ENCODE data around the gene OSBPL3. TPM values are rescaled to one million over a fixed set of nuclear protein-coding genes. Genes with fewer than 3 reads are reported as not detected.

The OSBPL3 gene
- total RNA-seq, 1 experiment from 2014 or later: 11.3 TPM

- Histone ChIP-seq H3K27me3 (replicated peaks) (no peaks in the 10 kb centered on the region), H3K4me1 (replicated peaks) (no peaks in the 10 kb centered on the region), H3K36me3 (peaks cover 15% of the 10 kb centered on the region), H3K4me3 (no peak overlapping the region), H3K27ac (no peak overlapping the region), H3K9me3 (replicated peaks) (no peaks in the 10 kb centered on the region)
- DNase-seq (ENCODE audit: low read depth in 1 of 2, low spot score in 2 of 2): no peak
Measured at GRCh38 chr7:24861336-24861735, 118.6 kb downstream of the OSBPL3 start.

- no peaks in the 10 kb centered on the region for H3K4me1 ChIP-seq (replicated peaks)
- H3K27ac ChIP-seq: no peak overlapping the region
- DNase-seq (ENCODE audit: low read depth in 1 of 2, low spot score in 2 of 2): no peak
- peaks cover 15% of the 10 kb centered on the region for H3K36me3 ChIP-seq
- no peaks in the 10 kb centered on the region for H3K27me3 ChIP-seq (replicated peaks)
- H3K4me3 ChIP-seq: no peak overlapping the region
- H3K9me3 ChIP-seq (replicated peaks): no peaks in the 10 kb centered on the region
Measured at GRCh38 chr7:24860611-24861010, 119.4 kb downstream of the OSBPL3 start.

- DNase-seq (ENCODE audit: low read depth in 1 of 2, low spot score in 2 of 2): no peak
- H3K27me3 ChIP-seq (replicated peaks): no peaks in the 10 kb centered on the region
Measured at GRCh38 chr7:24858108-24858977, 121.6 kb downstream of the OSBPL3 start.

GRCh38 chr7:24857623-24858022 is 122.4 kb downstream of the OSBPL3 start:
- DNase-seq (ENCODE audit: low read depth in 1 of 2, low spot score in 2 of 2): no peak
- no peak overlapping the region for H3K4me3 ChIP-seq
- no peak overlapping the region for H3K27ac ChIP-seq
- H3K9me3 ChIP-seq (replicated peaks): no peaks in the 10 kb centered on the region
- H3K4me1 ChIP-seq (replicated peaks): no peaks in the 10 kb centered on the region
- peaks cover 5% of the 10 kb centered on the region; the same call in 1 of the 2 replicates for H3K36me3 ChIP-seq
- no peaks in the 10 kb centered on the region for H3K27me3 ChIP-seq (replicated peaks)

More at GRCh38 chr7:24858108-24858977, 121.6 kb downstream of the OSBPL3 start:
- Histone ChIP-seq H3K4me1 (replicated peaks) (no peaks in the 10 kb centered on the region), H3K27ac (no peak overlapping the region), H3K4me3 (no peak overlapping the region), H3K36me3 (peaks cover 5% of the 10 kb centered on the region; the same call in 1 of the 2 replicates), H3K9me3 (replicated peaks) (no peaks in the 10 kb centered on the region)

- H3K4me3 ChIP-seq: no peak overlapping the region
- no peaks in the 10 kb centered on the region for H3K27me3 ChIP-seq (replicated peaks)
- DNase-seq (ENCODE audit: low read depth in 1 of 2, low spot score in 2 of 2): no peak
- peaks cover 8% of the 10 kb centered on the region for H3K4me1 ChIP-seq (replicated peaks)
- peaks cover 13% of the 10 kb centered on the region for H3K36me3 ChIP-seq
- H3K27ac ChIP-seq: no peak overlapping the region
- H3K9me3 ChIP-seq (replicated peaks): no peaks in the 10 kb centered on the region
Measured at GRCh38 chr7:24854866-24855265, 125.1 kb downstream of the OSBPL3 start.

GRCh38 chr7:24851786-24852185 is 128.2 kb downstream of the OSBPL3 start:
- no peaks in the 10 kb centered on the region for H3K9me3 ChIP-seq (replicated peaks)
- no peaks in the 10 kb centered on the region for H3K27me3 ChIP-seq (replicated peaks)
- peaks cover 8% of the 10 kb centered on the region for H3K4me1 ChIP-seq (replicated peaks)
- no peak overlapping the region for H3K4me3 ChIP-seq
- H3K36me3 ChIP-seq: peaks cover 8% of the 10 kb centered on the region
- no peak overlapping the region for H3K27ac ChIP-seq
- DNase-seq (ENCODE audit: low read depth in 1 of 2, low spot score in 2 of 2): peak; percentile 30 to 54

GRCh38 chr7:24848878-24849277 is 131.1 kb downstream of the OSBPL3 start:
- no peaks in the 10 kb centered on the region for H3K9me3 ChIP-seq (replicated peaks)
- H3K27ac ChIP-seq: no peak overlapping the region
- DNase-seq (ENCODE audit: low read depth in 1 of 2, low spot score in 2 of 2): no peak
- H3K36me3 ChIP-seq: peaks cover 8% of the 10 kb centered on the region
- no peak overlapping the region for H3K4me3 ChIP-seq
- H3K27me3 ChIP-seq (replicated peaks): no peaks in the 10 kb centered on the region
- peaks cover 8% of the 10 kb centered on the region for H3K4me1 ChIP-seq (replicated peaks)

GRCh38 chr7:24847754-24848153 is 132.2 kb downstream of the OSBPL3 start:
- peaks cover 17% of the 10 kb centered on the region for H3K4me1 ChIP-seq (replicated peaks)
- H3K27ac ChIP-seq: no peak overlapping the region
- peaks cover 8% of the 10 kb centered on the region for H3K36me3 ChIP-seq
- DNase-seq (ENCODE audit: low read depth in 1 of 2, low spot score in 2 of 2): no peak
- H3K27me3 ChIP-seq (replicated peaks): no peaks in the 10 kb centered on the region
- H3K4me3 ChIP-seq: no peak overlapping the region
- H3K9me3 ChIP-seq (replicated peaks): no peaks in the 10 kb centered on the region

- Histone ChIP-seq H3K27ac (no peak overlapping the region), H3K27me3 (replicated peaks) (no peaks in the 10 kb centered on the region), H3K36me3 (peaks cover 3% of the 10 kb centered on the region; the same call in 1 of the 2 replicates), H3K4me1 (replicated peaks) (peaks cover 18% of the 10 kb centered on the region), H3K4me3 (no peak overlapping the region), H3K9me3 (replicated peaks) (no peaks in the 10 kb centered on the region)
- DNase-seq (ENCODE audit: low read depth in 1 of 2, low spot score in 2 of 2): no peak
Measured at GRCh38 chr7:24843821-24844434, 136.1 kb downstream of the OSBPL3 start.

- H3K36me3 ChIP-seq: peaks cover 3% of the 10 kb centered on the region; the same call in 1 of the 2 replicates
- H3K9me3 ChIP-seq (replicated peaks): no peaks in the 10 kb centered on the region
- no peak overlapping the region for H3K4me3 ChIP-seq
- peaks cover 18% of the 10 kb centered on the region for H3K4me1 ChIP-seq (replicated peaks)
- H3K27me3 ChIP-seq (replicated peaks): no peaks in the 10 kb centered on the region
- peak overlapping the region; percentile 17; the same call in 1 of the 2 replicates for H3K27ac ChIP-seq
- peak in 1 of 2 experiments; percentile 47 for DNase-seq (ENCODE audit: low read depth in 1 of 2, low spot score in 2 of 2)
Measured at GRCh38 chr7:24842449-24843241, 137.3 kb downstream of the OSBPL3 start.

- Histone ChIP-seq H3K4me3 (no peak overlapping the region), H3K27me3 (replicated peaks) (no peaks in the 10 kb centered on the region), H3K9me3 (replicated peaks) (no peaks in the 10 kb centered on the region), H3K4me1 (replicated peaks) (peaks cover 18% of the 10 kb centered on the region), H3K36me3 (peaks cover 3% of the 10 kb centered on the region; the same call in 1 of the 2 replicates), H3K27ac (peak overlapping the region; percentile 14; the same call in 1 of the 2 replicates)
- no peak for DNase-seq (ENCODE audit: low read depth in 1 of 2, low spot score in 2 of 2)
Measured at GRCh38 chr7:24842029-24842428, 137.9 kb downstream of the OSBPL3 start.

GRCh38 chr7:24840563-24840962 is 139.4 kb downstream of the OSBPL3 start:
- DNase-seq (ENCODE audit: low read depth in 1 of 2, low spot score in 2 of 2): no peak
- no peaks in the 10 kb centered on the region for H3K27me3 ChIP-seq (replicated peaks)
- H3K4me1 ChIP-seq (replicated peaks): peaks cover 18% of the 10 kb centered on the region
- peaks cover 3% of the 10 kb centered on the region; the same call in 1 of the 2 replicates for H3K36me3 ChIP-seq
- H3K27ac ChIP-seq: no peak overlapping the region
- no peak overlapping the region for H3K4me3 ChIP-seq
- no peaks in the 10 kb centered on the region for H3K9me3 ChIP-seq (replicated peaks)

GRCh38 chr7:24836084-24836483 is 143.9 kb downstream of the OSBPL3 start:
- Histone ChIP-seq H3K9me3 (replicated peaks) (no peaks in the 10 kb centered on the region), H3K36me3 (peaks cover 6% of the 10 kb centered on the region; the same call in 1 of the 2 replicates), H3K27me3 (replicated peaks) (no peaks in the 10 kb centered on the region), H3K4me1 (replicated peaks) (peaks cover 30% of the 10 kb centered on the region), H3K4me3 (no peak overlapping the region), H3K27ac (no peak overlapping the region)
- DNase-seq (ENCODE audit: low read depth in 1 of 2, low spot score in 2 of 2): no peak
